ENCODE measurements around the gene METTL8.

DNA sequence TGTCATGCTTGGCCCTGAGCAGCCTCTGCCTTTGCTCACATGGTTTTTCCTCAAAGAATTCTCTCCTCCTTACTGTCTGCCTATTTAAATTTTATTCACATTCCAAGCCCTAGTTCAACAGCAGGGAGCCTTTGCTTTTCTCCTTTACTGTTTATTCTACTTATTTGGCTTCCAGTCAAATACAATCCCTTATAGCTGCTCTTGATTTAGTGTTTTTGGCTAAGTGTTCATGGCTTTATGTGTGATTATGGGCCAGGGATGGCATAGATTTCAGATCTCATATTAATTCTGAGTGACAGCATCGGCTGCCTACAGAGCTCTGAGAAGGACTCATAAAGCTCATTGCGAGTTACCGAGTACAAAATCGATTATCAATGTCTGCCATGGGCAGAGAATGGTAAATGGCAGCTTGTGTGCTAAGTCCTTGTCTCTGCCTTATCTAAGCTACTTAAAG, 106.7 kb downstream of the METTL8 start:
- TF ChIP-seq YY1 (IDR thresholded peaks at IDR 0.05; ENCODE audit: insufficient read depth, insufficient read length) (no peak), ZNF274 (IDR thresholded peaks at IDR 0.05; ENCODE audit: low read depth, low read length) (no peak)

All from NT2/D1 (cell line).